Naive B cell (primary cell): ENCODE data around the gene SH3TC1. TPM values are rescaled to one million over a fixed set of nuclear protein-coding genes. Genes with fewer than 3 reads are reported as not detected.

Experiments used
- ATAC-seq, 2 donors: fragments of 150-1000 bp; cut with Tn5 transposase; 2 replicates each; pipeline ENCODE4 v1.10.0; 2021; ENCODE audit warnings: low read depth in 2 of 2, mild to moderate bottlenecking in 2 of 2, moderate library complexity in 2 of 2
- DNase-seq: peaks from one replicate; pipeline ENCODE4 v3.0.0; 2022
- H3K27ac Mint-ChIP-seq, 6 donors: one replicate each; pipeline ENCODE4 v1.8.0; 2020 to 2022; ENCODE audit warnings: mild to moderate bottlenecking in 6 of 6, mixed read lengths in 6 of 6, moderate library complexity in 5 of 6, inconsistent platforms in 2 of 6
- H3K27me3 Mint-ChIP-seq, 3 donors: one replicate each; pipeline ENCODE4 v1.8.0; 2021 to 2022; ENCODE audit warnings: mixed read lengths in 3 of 3, mild to moderate bottlenecking in 1 of 3
- H3K36me3 Mint-ChIP-seq, 2 donors: one replicate each; pipeline ENCODE4 v1.8.0; 2020 to 2022; ENCODE audit warnings: mixed read lengths in 2 of 2, inconsistent platforms in 1 of 2, mild to moderate bottlenecking in 1 of 2
- H3K4me1 Mint-ChIP-seq, 3 donors: one replicate each; pipeline ENCODE4 v1.8.0; 2020 to 2022; ENCODE audit warnings: mixed read lengths in 3 of 3, inconsistent platforms in 1 of 3, mild to moderate bottlenecking in 1 of 3, moderate library complexity in 1 of 3
- H3K4me3 Mint-ChIP-seq, 8 donors: one replicate each; pipeline ENCODE4 v1.8.0; 2020 to 2022; ENCODE audit warnings: mild to moderate bottlenecking in 8 of 8, mixed read lengths in 8 of 8, moderate library complexity in 8 of 8, inconsistent platforms in 2 of 8
- H3K9me3 Mint-ChIP-seq, 7 donors: one replicate each; pipeline ENCODE4 v1.8.0; 2020 to 2022; ENCODE audit warnings: mixed read lengths in 7 of 7, mild to moderate bottlenecking in 5 of 7, inconsistent platforms in 2 of 7, moderate library complexity in 1 of 7
- polyA plus RNA-seq, 6 donors: library from polyadenylated mRNA; unstranded; fragments of 300-500 nt; fragmentation: Illumina TruSeq; gene quantifications; one replicate each; pipeline ENCODE4 v1.2.3, GENCODE V29; 2021; ENCODE audit warnings: low read depth in 6 of 6

SH3TC1 gene
- polyA plus RNA-seq, 6 donors from 2014 or later, result 24.1 to 64.3 (median 37.5) TPM

GRCh38 chr4:8229331-8229975, 30.4 kb downstream of the SH3TC1 start:
- DNase-seq, result no peak
- peak; percentile 6 to 12 for ATAC-seq
- Mint-ChIP-seq H3K27ac (peak overlapping the region in 4 of 6 donors; percentile 90 to 96 (median 92)), H3K4me3 (peak overlapping the region in 1 of 8 donors; percentile 65), H3K27me3 (no peaks in the 10 kb centered on the region), H3K4me1 (peaks cover 21 to 29% (median 23%) of the 10 kb centered on the region in 3 donors), H3K36me3 (peaks cover 4 to 8% of the 10 kb centered on the region in 2 donors), H3K9me3 (no peaks in the 10 kb centered on the region)

- peaks cover 21 to 29% (median 23%) of the 10 kb centered on the region in 3 donors for H3K4me1 Mint-ChIP-seq
- H3K4me3 Mint-ChIP-seq, result no peak overlapping the region
- H3K27me3 Mint-ChIP-seq, result no peaks in the 10 kb centered on the region
- ATAC-seq, result no peak
- peak overlapping the region in 3 of 6 donors; percentile 60 to 93 (median 70) for H3K27ac Mint-ChIP-seq
- H3K9me3 Mint-ChIP-seq, result no peaks in the 10 kb centered on the region
- DNase-seq, result no peak
- peaks cover 0 to 2% of the 10 kb centered on the region in 2 donors for H3K36me3 Mint-ChIP-seq
Measured at GRCh38 chr4:8230033-8230432, 30.9 kb downstream of the SH3TC1 start.

- no peak for DNase-seq
- ATAC-seq, result no peak
- no peaks in the 10 kb centered on the region for H3K9me3 Mint-ChIP-seq
- peaks cover 21 to 29% (median 23%) of the 10 kb centered on the region in 3 donors for H3K4me1 Mint-ChIP-seq
- no peaks in the 10 kb centered on the region for H3K36me3 Mint-ChIP-seq
- H3K27ac Mint-ChIP-seq, result peak overlapping the region in 3 of 6 donors; percentile 39 to 93 (median 85)
- H3K27me3 Mint-ChIP-seq, result no peaks in the 10 kb centered on the region
- H3K4me3 Mint-ChIP-seq, result peak overlapping the region in 1 of 8 donors; percentile 77
Measured at GRCh38 chr4:8230891-8231290, 31.8 kb downstream of the SH3TC1 start.

GRCh38 chr4:8231551-8232049, 32.5 kb downstream of the SH3TC1 start:
- no peak overlapping the region for H3K4me3 Mint-ChIP-seq
- H3K27me3 Mint-ChIP-seq, result no peaks in the 10 kb centered on the region
- peak overlapping the region in 3 of 6 donors; percentile 27 to 56 (median 42) for H3K27ac Mint-ChIP-seq
- ATAC-seq, result no peak
- H3K9me3 Mint-ChIP-seq, result no peaks in the 10 kb centered on the region
- no peak for DNase-seq
- H3K4me1 Mint-ChIP-seq, result peaks cover 21 to 29% (median 23%) of the 10 kb centered on the region in 3 donors
- no peaks in the 10 kb centered on the region for H3K36me3 Mint-ChIP-seq

GRCh38 chr4:8232748-8233147, 33.7 kb downstream of the SH3TC1 start:
- Mint-ChIP-seq H3K27ac (no peak overlapping the region), H3K36me3 (no peaks in the 10 kb centered on the region), H3K4me3 (no peak overlapping the region), H3K9me3 (no peaks in the 10 kb centered on the region), H3K27me3 (no peaks in the 10 kb centered on the region), H3K4me1 (peaks cover 21 to 29% (median 23%) of the 10 kb centered on the region in 3 donors)
- DNase-seq, result no peak
- ATAC-seq, result no peak

GRCh38 chr4:8233672-8234484, 34.8 kb downstream of the SH3TC1 start:
- ATAC-seq (no peak), DNase-seq (no peak)
- Mint-ChIP-seq H3K27ac (no peak overlapping the region), H3K4me3 (no peak overlapping the region), H3K27me3 (no peaks in the 10 kb centered on the region), H3K36me3 (peaks cover 0 to 2% of the 10 kb centered on the region in 2 donors), H3K4me1 (peaks cover 18 to 25% (median 18%) of the 10 kb centered on the region in 3 donors), H3K9me3 (no peaks in the 10 kb centered on the region)

GRCh38 chr4:8234715-8235114, 35.6 kb downstream of the SH3TC1 start:
- no peak for DNase-seq
- Mint-ChIP-seq H3K4me1 (peaks cover 12 to 19% (median 14%) of the 10 kb centered on the region in 3 donors), H3K27ac (peak overlapping the region in 2 of 6 donors; percentile 22 to 38), H3K27me3 (no peaks in the 10 kb centered on the region), H3K36me3 (peaks cover 0 to 7% of the 10 kb centered on the region in 2 donors), H3K4me3 (no peak overlapping the region), H3K9me3 (no peaks in the 10 kb centered on the region)
- ATAC-seq, result no peak

GRCh38 chr4:8235224-8235623, 36.1 kb downstream of the SH3TC1 start:
- Mint-ChIP-seq H3K27ac (peak overlapping the region in 2 of 6 donors; percentile 38 to 52), H3K9me3 (no peaks in the 10 kb centered on the region), H3K4me3 (no peak overlapping the region), H3K36me3 (peaks cover 0 to 7% of the 10 kb centered on the region in 2 donors), H3K4me1 (peaks cover 12 to 16% (median 14%) of the 10 kb centered on the region in 3 donors), H3K27me3 (no peaks in the 10 kb centered on the region)
- peak in 1 of 2 donors; percentile 19 for ATAC-seq
- no peak for DNase-seq

- ATAC-seq (no peak), DNase-seq (no peak)
- Mint-ChIP-seq H3K36me3 (peaks cover 0 to 7% of the 10 kb centered on the region in 2 donors), H3K4me3 (no peak overlapping the region), H3K27me3 (no peaks in the 10 kb centered on the region), H3K9me3 (no peaks in the 10 kb centered on the region), H3K27ac (peak overlapping the region in 3 of 6 donors; percentile 27 to 52 (median 51)), H3K4me1 (peaks cover 7 to 12% (median 10%) of the 10 kb centered on the region in 3 donors)
Measured at GRCh38 chr4:8235686-8236085, 36.6 kb downstream of the SH3TC1 start.

- Mint-ChIP-seq H3K4me1 (peaks cover 2 to 6% (median 5%) of the 10 kb centered on the region in 3 donors), H3K27me3 (no peaks in the 10 kb centered on the region), H3K27ac (peak overlapping the region in 2 of 6 donors; percentile 47 to 83), H3K9me3 (no peaks in the 10 kb centered on the region), H3K4me3 (no peak overlapping the region), H3K36me3 (peaks cover 0 to 7% of the 10 kb centered on the region in 2 donors)
- ATAC-seq, result no peak
- DNase-seq, result no peak
Measured at GRCh38 chr4:8236106-8236919, 37.2 kb downstream of the SH3TC1 start.

GRCh38 chr4:8236920-8237195, 37.8 kb downstream of the SH3TC1 start:
- no peak for DNase-seq
- Mint-ChIP-seq H3K4me1 (peaks cover 3 to 6% (median 5%) of the 10 kb centered on the region in 3 donors), H3K36me3 (peaks cover 0 to 7% of the 10 kb centered on the region in 2 donors), H3K9me3 (no peaks in the 10 kb centered on the region), H3K4me3 (peak overlapping the region in 1 of 8 donors; percentile 60), H3K27me3 (no peaks in the 10 kb centered on the region), H3K27ac (peak overlapping the region in 1 of 6 donors; percentile 47)
- no peak for ATAC-seq

- DNase-seq (no peak), ATAC-seq (no peak)
- no peaks in the 10 kb centered on the region for H3K9me3 Mint-ChIP-seq
- H3K4me3 Mint-ChIP-seq, result peak overlapping the region in 2 of 8 donors; percentile 57 to 60
- H3K27ac Mint-ChIP-seq, result peak overlapping the region in 3 of 6 donors; percentile 10 to 62 (median 53)
- peaks cover 0 to 7% of the 10 kb centered on the region in 2 donors for H3K36me3 Mint-ChIP-seq
- H3K27me3 Mint-ChIP-seq, result no peaks in the 10 kb centered on the region
- peaks cover 0 to 9% (median 3%) of the 10 kb centered on the region in 3 donors for H3K4me1 Mint-ChIP-seq
Measured at GRCh38 chr4:8237256-8237989, 38.3 kb downstream of the SH3TC1 start.
